ENCODE measurements around the gene ZNF438.
A peak's percentile ranks its signal among the peaks of the same experiment; 100 is the strongest.

Gene ZNF438

DNA sequence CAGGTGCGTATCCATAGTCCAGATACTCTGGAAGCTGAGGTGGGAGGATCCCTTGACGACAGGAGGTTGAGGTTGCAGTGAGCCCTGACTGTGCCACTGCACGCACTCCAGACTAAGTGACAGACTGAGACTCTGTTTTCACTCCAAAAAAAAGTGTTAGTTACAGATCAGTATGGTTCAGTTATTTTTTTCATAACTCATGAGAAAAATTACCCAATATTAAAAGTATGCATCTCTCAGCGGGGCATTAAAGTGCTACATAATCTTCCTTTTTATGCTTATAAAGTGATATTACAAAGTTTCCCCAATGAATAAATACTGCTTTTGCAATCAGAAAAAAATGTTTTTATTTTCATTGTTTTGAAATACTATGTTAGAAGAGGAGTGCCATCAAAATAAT, 147.9 kb downstream of the ZNF438 start:
- H3K36me3 ChIP-seq (ENCODE audit: control insufficient read depth in 5 of 5, insufficient read depth in 5 of 5, low read length in 5 of 5), result no peaks in the 10 kb centered on the region
- peak overlapping the region in 1 of 5 donors; percentile 38 for H3K9ac ChIP-seq (ENCODE audit: low read length in 5 of 5)
- peak overlapping the region; percentile 56 for H3K27ac ChIP-seq (ENCODE audit: low read depth, low read length)
- H3K9me3 ChIP-seq (ENCODE audit: control insufficient read depth in 5 of 5, low read length in 5 of 5), result no peaks in the 10 kb centered on the region
- no peak overlapping the region for H3K4me3 ChIP-seq (ENCODE audit: low read depth in 1 of 5, low read length in 5 of 5)
- no peaks in the 10 kb centered on the region for H3K27me3 ChIP-seq (ENCODE audit: control insufficient read depth in 5 of 5, insufficient read depth in 4 of 5, low read length in 5 of 5)
- peaks cover 0 to 13% (median 4%) of the 10 kb centered on the region in 5 donors for H3K4me1 ChIP-seq (ENCODE audit: control insufficient read depth in 5 of 5, insufficient read depth in 5 of 5, low read length in 5 of 5)

DNA sequence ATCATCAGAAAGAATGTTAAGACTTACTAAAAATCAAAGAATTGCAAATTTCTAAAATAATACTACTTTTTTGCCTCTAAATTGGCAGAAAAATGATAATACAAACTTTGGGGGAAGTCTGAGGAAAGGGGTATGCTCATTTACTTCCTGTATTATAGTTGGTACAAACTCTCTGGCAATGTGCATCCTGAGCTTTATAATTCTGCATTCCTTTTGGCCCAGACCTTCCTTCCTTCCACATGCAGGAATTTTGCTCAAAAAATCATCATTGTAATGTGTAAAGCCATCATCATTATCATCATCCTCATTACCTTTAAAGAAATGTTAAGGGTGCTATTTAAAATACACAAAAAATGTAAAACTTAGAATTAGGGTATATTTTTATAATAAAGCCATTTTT, 148.5 kb downstream of the ZNF438 start:
- Histone ChIP-seq H3K9me3 (ENCODE audit: control insufficient read depth in 5 of 5, low read length in 5 of 5) (no peaks in the 10 kb centered on the region), H3K27me3 (ENCODE audit: control insufficient read depth in 5 of 5, insufficient read depth in 4 of 5, low read length in 5 of 5) (no peaks in the 10 kb centered on the region), H3K27ac (ENCODE audit: low read depth, low read length) (peak overlapping the region; percentile 56), H3K4me1 (ENCODE audit: control insufficient read depth in 5 of 5, insufficient read depth in 5 of 5, low read length in 5 of 5) (peaks cover 0 to 13% (median 4%) of the 10 kb centered on the region in 5 donors), H3K4me3 (ENCODE audit: low read depth in 1 of 5, low read length in 5 of 5) (no peak overlapping the region), H3K9ac (ENCODE audit: low read length in 5 of 5) (no peak overlapping the region), H3K36me3 (ENCODE audit: control insufficient read depth in 5 of 5, insufficient read depth in 5 of 5, low read length in 5 of 5) (no peaks in the 10 kb centered on the region)

DNA sequence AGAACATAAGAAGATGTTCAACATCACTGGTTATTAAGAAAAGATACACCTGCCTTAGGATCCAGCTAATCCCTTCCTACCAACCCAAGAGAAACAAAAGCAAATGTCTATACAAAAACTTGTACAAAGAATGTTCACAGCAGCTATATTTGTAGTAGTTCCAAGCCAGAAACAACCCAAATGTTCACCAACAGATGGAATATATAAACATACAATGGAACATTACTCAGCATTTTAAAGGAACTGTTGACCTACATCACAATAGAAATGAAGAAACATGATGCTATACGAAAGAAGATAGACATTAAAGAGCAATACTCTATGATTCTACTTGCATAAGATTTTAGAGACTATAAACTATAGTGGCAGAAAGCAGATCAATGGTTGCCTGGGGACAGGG, 149.4 kb downstream of the ZNF438 start:
- H3K4me1 ChIP-seq (ENCODE audit: control insufficient read depth in 5 of 5, insufficient read depth in 5 of 5, low read length in 5 of 5), result peaks cover 0 to 13% (median 4%) of the 10 kb centered on the region in 5 donors
- H3K9ac ChIP-seq (ENCODE audit: low read length in 5 of 5), result no peak overlapping the region
- H3K9me3 ChIP-seq (ENCODE audit: control insufficient read depth in 5 of 5, low read length in 5 of 5), result no peaks in the 10 kb centered on the region
- H3K27ac ChIP-seq (ENCODE audit: low read depth, low read length), result no peak overlapping the region
- H3K36me3 ChIP-seq (ENCODE audit: control insufficient read depth in 5 of 5, insufficient read depth in 5 of 5, low read length in 5 of 5), result no peaks in the 10 kb centered on the region
- H3K27me3 ChIP-seq (ENCODE audit: control insufficient read depth in 5 of 5, insufficient read depth in 4 of 5, low read length in 5 of 5), result no peaks in the 10 kb centered on the region
- H3K4me3 ChIP-seq (ENCODE audit: low read depth in 1 of 5, low read length in 5 of 5), result no peak overlapping the region

DNA sequence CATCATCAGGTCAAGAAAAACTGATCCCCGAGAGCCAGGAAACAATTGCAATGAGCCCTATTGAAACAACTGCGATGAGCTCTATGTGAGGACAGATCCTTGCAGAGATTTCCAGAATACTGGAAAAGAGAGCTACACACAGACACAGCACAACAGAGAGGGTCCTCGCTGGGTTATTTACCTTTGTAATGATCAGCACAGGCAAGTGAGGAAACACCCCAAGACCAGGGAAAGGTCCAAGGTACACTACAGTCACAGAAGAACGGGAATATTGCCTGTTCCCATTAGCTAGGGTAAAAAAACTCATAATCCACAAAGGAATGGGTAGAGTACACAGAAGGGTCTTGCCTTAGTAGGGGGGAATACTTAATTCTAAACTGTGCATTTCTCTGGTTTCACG, 152.7 kb downstream of the ZNF438 start:
- H3K4me1 ChIP-seq (ENCODE audit: control insufficient read depth in 5 of 5, insufficient read depth in 5 of 5, low read length in 5 of 5), result peaks cover 0 to 13% (median 4%) of the 10 kb centered on the region in 5 donors
- H3K27me3 ChIP-seq (ENCODE audit: control insufficient read depth in 5 of 5, insufficient read depth in 4 of 5, low read length in 5 of 5), result no peaks in the 10 kb centered on the region
- H3K36me3 ChIP-seq (ENCODE audit: control insufficient read depth in 5 of 5, insufficient read depth in 5 of 5, low read length in 5 of 5), result peaks cover 4 to 14% (median 13%) of the 10 kb centered on the region in 5 donors
- no peaks in the 10 kb centered on the region for H3K9me3 ChIP-seq (ENCODE audit: control insufficient read depth in 5 of 5, low read length in 5 of 5)
- no peak overlapping the region for H3K9ac ChIP-seq (ENCODE audit: low read length in 5 of 5)
- no peak overlapping the region for H3K4me3 ChIP-seq (ENCODE audit: low read depth in 1 of 5, low read length in 5 of 5)
- no peak overlapping the region for H3K27ac ChIP-seq (ENCODE audit: low read depth, low read length)

DNA sequence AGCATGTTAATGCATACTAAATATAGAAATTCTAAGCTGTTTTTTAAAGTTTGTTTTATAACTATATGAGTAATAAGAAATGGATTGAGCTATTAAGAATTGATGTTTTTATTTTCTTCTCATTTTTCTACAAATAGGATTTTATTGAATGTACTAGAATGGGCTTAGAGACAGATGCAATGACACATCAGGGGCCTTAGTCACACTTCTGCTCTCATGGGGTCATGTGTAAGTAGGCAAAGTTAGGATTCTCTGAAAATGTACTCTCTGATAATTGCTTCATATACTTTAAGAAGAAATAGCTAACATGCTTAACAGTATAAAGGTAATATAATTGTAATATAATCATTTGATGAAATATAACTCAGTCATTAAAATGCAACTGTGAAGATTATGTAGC, 154.6 kb downstream of the ZNF438 start:
- H3K27me3 ChIP-seq (ENCODE audit: control insufficient read depth in 5 of 5, insufficient read depth in 4 of 5, low read length in 5 of 5), result no peaks in the 10 kb centered on the region
- no peaks in the 10 kb centered on the region for H3K9me3 ChIP-seq (ENCODE audit: control insufficient read depth in 5 of 5, low read length in 5 of 5)
- peaks cover 4 to 14% (median 13%) of the 10 kb centered on the region in 5 donors for H3K36me3 ChIP-seq (ENCODE audit: control insufficient read depth in 5 of 5, insufficient read depth in 5 of 5, low read length in 5 of 5)
- no peak overlapping the region for H3K4me3 ChIP-seq (ENCODE audit: low read depth in 1 of 5, low read length in 5 of 5)
- no peak overlapping the region for H3K27ac ChIP-seq (ENCODE audit: low read depth, low read length)
- no peak overlapping the region for H3K9ac ChIP-seq (ENCODE audit: low read length in 5 of 5)
- peaks cover 0 to 4% (median 0%) of the 10 kb centered on the region in 5 donors for H3K4me1 ChIP-seq (ENCODE audit: control insufficient read depth in 5 of 5, insufficient read depth in 5 of 5, low read length in 5 of 5)

DNA sequence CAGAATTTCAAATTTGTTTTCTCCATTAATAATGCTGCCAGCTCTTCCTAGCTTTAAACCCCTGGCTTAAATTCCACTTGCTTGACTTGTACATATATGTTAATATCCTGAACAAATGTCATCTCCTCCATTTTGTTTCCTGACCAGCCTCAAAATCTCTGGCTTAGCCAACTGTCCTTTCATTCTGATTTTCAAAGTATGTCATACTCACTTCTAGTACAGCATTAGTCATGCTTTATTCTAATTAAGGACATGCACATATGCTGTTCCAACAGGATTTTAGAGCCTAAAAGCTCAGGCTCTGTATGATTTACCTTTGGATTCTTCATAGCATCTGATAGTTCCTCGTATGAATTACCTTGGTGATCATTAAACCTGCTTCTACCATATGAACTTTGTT, 158.3 kb downstream of the ZNF438 start:
- Histone ChIP-seq H3K4me1 (ENCODE audit: control insufficient read depth in 5 of 5, insufficient read depth in 5 of 5, low read length in 5 of 5) (peaks cover 0 to 4% (median 0%) of the 10 kb centered on the region in 5 donors), H3K9ac (ENCODE audit: low read length in 5 of 5) (no peak overlapping the region), H3K27ac (ENCODE audit: low read depth, low read length) (no peak overlapping the region), H3K4me3 (ENCODE audit: low read depth in 1 of 5, low read length in 5 of 5) (no peak overlapping the region), H3K27me3 (ENCODE audit: control insufficient read depth in 5 of 5, insufficient read depth in 4 of 5, low read length in 5 of 5) (no peaks in the 10 kb centered on the region), H3K36me3 (ENCODE audit: control insufficient read depth in 5 of 5, insufficient read depth in 5 of 5, low read length in 5 of 5) (peaks cover 4 to 16% (median 13%) of the 10 kb centered on the region in 5 donors), H3K9me3 (ENCODE audit: control insufficient read depth in 5 of 5, low read length in 5 of 5) (no peaks in the 10 kb centered on the region)

DNA sequence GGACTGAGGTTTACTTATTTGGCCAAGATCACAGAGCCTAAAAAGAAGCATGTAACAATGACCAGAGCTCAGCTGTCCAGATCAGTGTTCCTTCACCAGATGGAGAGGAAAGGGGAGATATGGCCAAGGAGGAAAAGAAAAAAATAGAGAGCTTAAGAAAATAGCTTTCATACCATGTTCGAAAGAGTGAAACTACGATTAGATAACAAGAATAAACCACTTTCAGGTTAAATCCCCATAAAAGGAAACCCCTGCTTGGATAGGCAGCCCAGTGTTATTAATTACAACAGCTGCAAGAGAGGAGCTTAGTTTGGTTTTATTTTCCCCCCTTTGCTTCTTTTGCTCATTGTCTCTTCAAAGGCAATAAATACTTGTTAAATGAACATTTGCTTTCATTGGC, 160.8 kb downstream of the ZNF438 start:
- Histone ChIP-seq H3K9me3 (ENCODE audit: control insufficient read depth in 5 of 5, low read length in 5 of 5) (no peaks in the 10 kb centered on the region), H3K4me1 (ENCODE audit: control insufficient read depth in 5 of 5, insufficient read depth in 5 of 5, low read length in 5 of 5) (peaks cover 0 to 3% (median 0%) of the 10 kb centered on the region in 5 donors), H3K27ac (ENCODE audit: low read depth, low read length) (no peak overlapping the region), H3K27me3 (ENCODE audit: control insufficient read depth in 5 of 5, insufficient read depth in 4 of 5, low read length in 5 of 5) (no peaks in the 10 kb centered on the region), H3K9ac (ENCODE audit: low read length in 5 of 5) (no peak overlapping the region), H3K4me3 (ENCODE audit: low read depth in 1 of 5, low read length in 5 of 5) (no peak overlapping the region), H3K36me3 (ENCODE audit: control insufficient read depth in 5 of 5, insufficient read depth in 5 of 5, low read length in 5 of 5) (peaks cover 4 to 13% (median 11%) of the 10 kb centered on the region in 5 donors)

DNA sequence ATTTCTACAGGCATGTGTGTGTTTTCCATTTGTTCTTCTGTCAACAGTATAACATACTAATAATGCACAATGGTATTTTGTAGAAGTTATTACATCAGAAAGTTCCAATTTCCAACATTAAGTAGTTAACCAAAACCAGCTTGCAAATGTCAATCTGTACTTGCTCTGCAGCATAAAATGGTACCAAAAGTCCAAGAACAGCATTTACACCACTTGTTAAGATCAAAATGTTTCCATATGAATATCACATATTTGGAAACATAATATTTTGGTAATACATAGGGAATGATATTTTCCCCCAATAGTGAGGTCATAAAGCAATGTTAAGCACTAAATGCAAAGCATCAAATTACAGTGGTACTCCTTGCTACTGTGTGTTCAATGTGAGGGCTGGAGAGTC, 162.1 kb downstream of the ZNF438 start:
- no peak overlapping the region for H3K9ac ChIP-seq (ENCODE audit: low read length in 5 of 5)
- H3K27ac ChIP-seq (ENCODE audit: low read depth, low read length), result no peak overlapping the region
- H3K9me3 ChIP-seq (ENCODE audit: control insufficient read depth in 5 of 5, low read length in 5 of 5), result no peaks in the 10 kb centered on the region
- peaks cover 0 to 3% (median 0%) of the 10 kb centered on the region in 5 donors for H3K36me3 ChIP-seq (ENCODE audit: control insufficient read depth in 5 of 5, insufficient read depth in 5 of 5, low read length in 5 of 5)
- H3K4me3 ChIP-seq (ENCODE audit: low read depth in 1 of 5, low read length in 5 of 5), result no peak overlapping the region
- no peaks in the 10 kb centered on the region for H3K27me3 ChIP-seq (ENCODE audit: control insufficient read depth in 5 of 5, insufficient read depth in 4 of 5, low read length in 5 of 5)
- peaks cover 0 to 16% (median 8%) of the 10 kb centered on the region in 5 donors for H3K4me1 ChIP-seq (ENCODE audit: control insufficient read depth in 5 of 5, insufficient read depth in 5 of 5, low read length in 5 of 5)

DNA sequence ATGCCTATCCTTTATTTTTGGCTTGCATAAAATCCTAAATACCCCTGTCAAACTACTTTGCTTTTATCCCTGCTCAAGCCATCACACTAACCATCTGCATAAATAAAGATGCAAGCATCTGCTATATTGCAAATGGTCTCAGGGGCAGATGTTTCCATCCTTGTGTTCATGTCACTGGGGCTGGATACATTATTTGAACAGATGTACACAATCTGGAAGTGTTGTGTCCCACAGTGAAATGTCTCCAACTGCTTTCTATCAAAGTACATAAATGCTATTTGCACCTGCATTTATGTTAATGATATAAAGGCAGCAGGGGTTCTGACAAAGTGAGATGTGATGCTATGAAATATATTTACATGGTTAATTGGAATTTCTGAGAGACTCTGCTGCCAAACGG, 163.1 kb downstream of the ZNF438 start:
- Histone ChIP-seq H3K27me3 (ENCODE audit: control insufficient read depth in 5 of 5, insufficient read depth in 4 of 5, low read length in 5 of 5) (no peaks in the 10 kb centered on the region), H3K27ac (ENCODE audit: low read depth, low read length) (no peak overlapping the region), H3K4me1 (ENCODE audit: control insufficient read depth in 5 of 5, insufficient read depth in 5 of 5, low read length in 5 of 5) (peaks cover 0 to 25% (median 17%) of the 10 kb centered on the region in 5 donors), H3K9ac (ENCODE audit: low read length in 5 of 5) (no peak overlapping the region), H3K36me3 (ENCODE audit: control insufficient read depth in 5 of 5, insufficient read depth in 5 of 5, low read length in 5 of 5) (peaks cover 0 to 3% (median 0%) of the 10 kb centered on the region in 5 donors), H3K9me3 (ENCODE audit: control insufficient read depth in 5 of 5, low read length in 5 of 5) (no peaks in the 10 kb centered on the region), H3K4me3 (ENCODE audit: low read depth in 1 of 5, low read length in 5 of 5) (no peak overlapping the region)

DNA sequence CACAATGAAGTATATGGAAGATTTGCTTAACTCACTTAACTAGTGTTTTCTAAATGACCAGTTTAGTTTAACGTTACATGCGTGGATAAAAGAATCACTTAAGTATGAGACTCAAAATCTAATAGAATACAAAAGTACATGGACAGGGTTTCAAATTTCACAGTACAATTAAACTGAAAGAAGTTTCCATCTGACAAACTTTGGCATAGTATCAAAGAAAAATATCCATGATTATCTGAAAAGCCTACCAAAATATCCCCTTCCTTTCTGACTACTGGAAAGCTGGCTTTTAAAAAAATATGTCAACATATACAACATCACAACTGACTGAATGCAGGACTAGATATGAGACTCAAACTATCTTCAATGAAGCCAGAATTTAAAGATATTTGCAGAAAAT, 164.8 kb downstream of the ZNF438 start:
- Histone ChIP-seq H3K9me3 (ENCODE audit: control insufficient read depth in 5 of 5, low read length in 5 of 5) (no peaks in the 10 kb centered on the region), H3K4me3 (ENCODE audit: low read depth in 1 of 5, low read length in 5 of 5) (no peak overlapping the region), H3K27ac (ENCODE audit: low read depth, low read length) (no peak overlapping the region), H3K9ac (ENCODE audit: low read length in 5 of 5) (no peak overlapping the region), H3K36me3 (ENCODE audit: control insufficient read depth in 5 of 5, insufficient read depth in 5 of 5, low read length in 5 of 5) (peaks cover 0 to 3% (median 0%) of the 10 kb centered on the region in 5 donors), H3K4me1 (ENCODE audit: control insufficient read depth in 5 of 5, insufficient read depth in 5 of 5, low read length in 5 of 5) (peaks cover 0 to 42% (median 31%) of the 10 kb centered on the region in 5 donors), H3K27me3 (ENCODE audit: control insufficient read depth in 5 of 5, insufficient read depth in 4 of 5, low read length in 5 of 5) (no peaks in the 10 kb centered on the region)

Data from subcutaneous abdominal adipose tissue (tissue), 5 donors.